ENCODE measurements around the gene MGP. TPM values are rescaled to one million over a fixed set of nuclear protein-coding genes. Genes with fewer than 3 reads are reported as not detected.
A peak's percentile ranks its signal among the peaks of the same experiment; 100 is the strongest.

Gene MGP
- total RNA-seq, 2 donors from 2014 or later = 6,234 to 9,983 TPM

- H3K27ac ChIP-seq = peak overlapping the region; percentile 89 to 91
- ATAC-seq (ENCODE audit: insufficient number of reproducible peaks, low FRiP score, low read depth) = no peak
Measured at GRCh38 chr12:14896521-14897169, 11.0 kb upstream of the MGP start.

GRCh38 chr12:14893506-14894250 lies 8.0 kb upstream of the MGP start:
- TF ChIP-seq, protein P1, sequence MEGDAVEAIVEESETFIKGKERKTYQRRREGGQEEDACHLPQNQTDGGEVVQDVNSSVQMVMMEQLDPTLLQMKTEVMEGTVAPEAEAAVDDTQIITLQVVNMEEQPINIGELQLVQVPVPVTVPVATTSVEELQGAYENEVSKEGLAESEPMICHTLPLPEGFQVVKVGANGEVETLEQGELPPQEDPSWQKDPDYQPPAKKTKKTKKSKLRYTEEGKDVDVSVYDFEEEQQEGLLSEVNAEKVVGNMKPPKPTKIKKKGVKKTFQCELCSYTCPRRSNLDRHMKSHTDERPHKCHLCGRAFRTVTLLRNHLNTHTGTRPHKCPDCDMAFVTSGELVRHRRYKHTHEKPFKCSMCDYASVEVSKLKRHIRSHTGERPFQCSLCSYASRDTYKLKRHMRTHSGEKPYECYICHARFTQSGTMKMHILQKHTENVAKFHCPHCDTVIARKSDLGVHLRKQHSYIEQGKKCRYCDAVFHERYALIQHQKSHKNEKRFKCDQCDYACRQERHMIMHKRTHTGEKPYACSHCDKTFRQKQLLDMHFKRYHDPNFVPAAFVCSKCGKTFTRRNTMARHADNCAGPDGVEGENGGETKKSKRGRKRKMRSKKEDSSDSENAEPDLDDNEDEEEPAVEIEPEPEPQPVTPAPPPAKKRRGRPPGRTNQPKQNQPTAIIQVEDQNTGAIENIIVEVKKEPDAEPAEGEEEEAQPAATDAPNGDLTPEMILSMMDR (IDR thresholded peaks at IDR 0.05) = no peak
- DNase-seq (ENCODE audit: low spot score) (no peak), ATAC-seq (ENCODE audit: insufficient number of reproducible peaks, low FRiP score, low read depth) (no peak)
- H3K27me3 ChIP-seq (replicated peaks; ENCODE audit: insufficient read depth) = no peaks in the 10 kb centered on the region
- H3K27ac ChIP-seq = peak overlapping the region; percentile 89 to 91
- H3K4me3 ChIP-seq = no peak overlapping the region
- no peaks in the 10 kb centered on the region for H3K9me3 ChIP-seq
- no peaks in the 10 kb centered on the region for H3K36me3 ChIP-seq
- H3K4me1 ChIP-seq (ENCODE audit: control insufficient read depth in 1 of 2, low read depth in 2 of 2) = peaks cover 17 to 58% of the 10 kb centered on the region in 2 donors

More at GRCh38 chr12:14896521-14897169, 11.0 kb upstream of the MGP start:
- H3K9me3 ChIP-seq = no peaks in the 10 kb centered on the region
- H3K4me3 ChIP-seq = peak overlapping the region; percentile 49
- TF ChIP-seq, protein P1 (IDR thresholded peaks at IDR 0.05) = no peak
- no peak for DNase-seq (ENCODE audit: low spot score)
- H3K4me1 ChIP-seq (ENCODE audit: control insufficient read depth in 1 of 2, low read depth in 2 of 2) = peaks cover 17 to 56% of the 10 kb centered on the region in 2 donors
- H3K27me3 ChIP-seq (replicated peaks; ENCODE audit: insufficient read depth) = no peaks in the 10 kb centered on the region
- no peaks in the 10 kb centered on the region for H3K36me3 ChIP-seq

GRCh38 chr12:14892726-14893505 lies 7.3 kb upstream of the MGP start:
- no peaks in the 10 kb centered on the region for H3K36me3 ChIP-seq
- peak; percentile 12 for DNase-seq (ENCODE audit: low spot score)
- TF ChIP-seq, protein P1 (IDR thresholded peaks at IDR 0.05) = no peak
- no peaks in the 10 kb centered on the region for H3K9me3 ChIP-seq
- peaks cover 17 to 58% of the 10 kb centered on the region in 2 donors for H3K4me1 ChIP-seq (ENCODE audit: control insufficient read depth in 1 of 2, low read depth in 2 of 2)
- ATAC-seq (ENCODE audit: insufficient number of reproducible peaks, low FRiP score, low read depth) = peak; percentile 54
- H3K4me3 ChIP-seq = no peak overlapping the region
- H3K27ac ChIP-seq = peak overlapping the region; percentile 89 to 91
- no peaks in the 10 kb centered on the region for H3K27me3 ChIP-seq (replicated peaks; ENCODE audit: insufficient read depth)

- Histone ChIP-seq H3K9me3 (no peaks in the 10 kb centered on the region), H3K36me3 (no peaks in the 10 kb centered on the region), H3K4me1 (ENCODE audit: control insufficient read depth in 1 of 2, low read depth in 2 of 2) (peaks cover 17 to 50% of the 10 kb centered on the region in 2 donors), H3K4me3 (no peak overlapping the region), H3K27ac (peak overlapping the region in 1 of 2 donors; percentile 27), H3K27me3 (replicated peaks; ENCODE audit: insufficient read depth) (no peaks in the 10 kb centered on the region)
- DNase-seq (ENCODE audit: low spot score) = no peak
- TF ChIP-seq, protein P1 (IDR thresholded peaks at IDR 0.05) = no peak
- no peak for ATAC-seq (ENCODE audit: insufficient number of reproducible peaks, low FRiP score, low read depth)
Measured at GRCh38 chr12:14890701-14891100, 5.0 kb upstream of the MGP start.

DNA sequence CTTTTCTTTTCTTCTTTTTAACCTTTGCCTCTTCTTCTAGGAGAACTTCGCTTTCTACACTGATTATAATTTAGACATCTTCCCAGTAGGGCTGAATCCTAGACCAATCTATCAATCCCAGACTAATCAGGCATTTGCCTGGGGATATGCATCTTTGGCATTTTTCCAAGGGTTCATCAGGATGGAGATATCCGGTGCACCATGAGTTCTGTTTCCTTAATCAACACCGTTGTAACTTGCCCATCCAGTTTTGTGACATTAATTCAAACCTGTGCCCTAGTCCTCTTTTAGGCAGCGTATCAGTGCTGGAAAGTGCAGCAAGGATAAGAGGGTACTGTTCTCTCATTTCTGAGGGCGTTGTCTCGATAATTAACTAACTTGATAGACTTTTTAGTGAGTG lies 617 bp upstream of the MGP start:
- Histone ChIP-seq H3K4me1 (ENCODE audit: control insufficient read depth in 1 of 2, low read depth in 2 of 2) (peaks cover 12 to 26% of the 10 kb centered on the region in 2 donors), H3K36me3 (peaks cover 17% of the 10 kb centered on the region), H3K27ac (peak overlapping the region; percentile 59 to 83), H3K27me3 (replicated peaks; ENCODE audit: insufficient read depth) (no peaks in the 10 kb centered on the region), H3K4me3 (peak overlapping the region; percentile 83), H3K9me3 (no peaks in the 10 kb centered on the region)
- no peak for ATAC-seq (ENCODE audit: insufficient number of reproducible peaks, low FRiP score, low read depth)
- TF ChIP-seq, protein P1 (IDR thresholded peaks at IDR 0.05) = no peak
- DNase-seq (ENCODE audit: low spot score) = no peak
